ENCODE results near the gene PCNX4.

PCNX4 gene

GRCh38 chr14:60174352-60175254 is 82.9 kb downstream of the PCNX4 start:
- DNase-seq, result no peak

GRCh38 chr14:60175255-60175902 is 83.7 kb downstream of the PCNX4 start:
- DNase-seq, result no peak

- DNase-seq, result no peak
Measured at GRCh38 chr14:60178164-60178563, 86.4 kb downstream of the PCNX4 start.

GRCh38 chr14:60178820-60179219 is 87.1 kb downstream of the PCNX4 start:
- no peak for DNase-seq

GRCh38 chr14:60179431-60179869 is 87.7 kb downstream of the PCNX4 start:
- DNase-seq, result no peak

GRCh38 chr14:60183138-60183537 is 91.4 kb downstream of the PCNX4 start:
- DNase-seq, result no peak

GRCh38 chr14:60183741-60184140 is 92.0 kb downstream of the PCNX4 start:
- no peak for DNase-seq

- peak in 2 of 56 donors; percentile 6 to 50 for DNase-seq
Measured at GRCh38 chr14:60184146-60184904, 92.6 kb downstream of the PCNX4 start.

GRCh38 chr14:60184905-60185555 is 93.3 kb downstream of the PCNX4 start:
- DNase-seq, result no peak

GRCh38 chr14:60188115-60188514 is 96.4 kb downstream of the PCNX4 start:
- no peak for DNase-seq

- DNase-seq, result no peak
Measured at GRCh38 chr14:60188696-60189095, 97.0 kb downstream of the PCNX4 start.

GRCh38 chr14:60189923-60190840 is 98.5 kb downstream of the PCNX4 start:
- peak in 3 of 56 donors; percentile 3 to 10 (median 3) for DNase-seq

- DNase-seq, result no peak
Measured at GRCh38 chr14:60195179-60195810, 103.6 kb downstream of the PCNX4 start.

GRCh38 chr14:60196291-60196690 is 104.6 kb downstream of the PCNX4 start:
- no peak for DNase-seq

GRCh38 chr14:60197629-60198303 is 106.0 kb downstream of the PCNX4 start:
- DNase-seq, result no peak

GRCh38 chr14:60199321-60199720 is 107.6 kb downstream of the PCNX4 start:
- no peak for DNase-seq

- DNase-seq, result no peak
Measured at GRCh38 chr14:60204104-60204842, 112.5 kb downstream of the PCNX4 start.
